Fibroblast of villous mesenchyme (primary cell): Measurements from ENCODE around the gene EYS. TPM values are rescaled to one million over a fixed set of nuclear protein-coding genes. Genes with fewer than 3 reads are reported as not detected.

Experiments used
- DNase-seq: peaks from one replicate; pipeline ENCODE4 v3.0.0-alpha.2; 2010; ENCODE audit warnings: low read depth
- H3K4me3 ChIP-seq: 2 replicates; pipeline ENCODE4 v1.5.1; 2011; ENCODE audit warnings: low read depth, mild to moderate bottlenecking, low read length
- total RNA-seq: library from RNA; depleted of rRNA; stranded (reverse); fragments of >200 nt; gene quantifications from 2 replicates; pipeline ENCODE4 v1.2.3, GENCODE V29; 2012
- TF ChIP-seq, protein P1 (sequence below): IDR thresholded peaks from 2 replicates; pipeline ENCODE4 v1.5.1; 2012; ENCODE audit warnings: low read depth, mild to moderate bottlenecking, low read length; ENCODE audit not compliant: insufficient read depth

EYS gene
- total RNA-seq, 1 donor, result under 0.01 TPM

GRCh38 chr6:64553249-64553786, 1153.7 kb downstream of the EYS start:
- no peak overlapping the region for H3K4me3 ChIP-seq
- DNase-seq, result no peak
- TF ChIP-seq, protein P1, sequence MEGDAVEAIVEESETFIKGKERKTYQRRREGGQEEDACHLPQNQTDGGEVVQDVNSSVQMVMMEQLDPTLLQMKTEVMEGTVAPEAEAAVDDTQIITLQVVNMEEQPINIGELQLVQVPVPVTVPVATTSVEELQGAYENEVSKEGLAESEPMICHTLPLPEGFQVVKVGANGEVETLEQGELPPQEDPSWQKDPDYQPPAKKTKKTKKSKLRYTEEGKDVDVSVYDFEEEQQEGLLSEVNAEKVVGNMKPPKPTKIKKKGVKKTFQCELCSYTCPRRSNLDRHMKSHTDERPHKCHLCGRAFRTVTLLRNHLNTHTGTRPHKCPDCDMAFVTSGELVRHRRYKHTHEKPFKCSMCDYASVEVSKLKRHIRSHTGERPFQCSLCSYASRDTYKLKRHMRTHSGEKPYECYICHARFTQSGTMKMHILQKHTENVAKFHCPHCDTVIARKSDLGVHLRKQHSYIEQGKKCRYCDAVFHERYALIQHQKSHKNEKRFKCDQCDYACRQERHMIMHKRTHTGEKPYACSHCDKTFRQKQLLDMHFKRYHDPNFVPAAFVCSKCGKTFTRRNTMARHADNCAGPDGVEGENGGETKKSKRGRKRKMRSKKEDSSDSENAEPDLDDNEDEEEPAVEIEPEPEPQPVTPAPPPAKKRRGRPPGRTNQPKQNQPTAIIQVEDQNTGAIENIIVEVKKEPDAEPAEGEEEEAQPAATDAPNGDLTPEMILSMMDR, result no peak

GRCh38 chr6:64547594-64548268, 1159.3 kb downstream of the EYS start:
- no peak for DNase-seq
- no peak overlapping the region for H3K4me3 ChIP-seq

GRCh38 chr6:64539917-64540316, 1167.1 kb downstream of the EYS start:
- TF ChIP-seq, protein P1, result no peak
- no peak overlapping the region for H3K4me3 ChIP-seq
- no peak for DNase-seq

More at GRCh38 chr6:64547594-64548268, 1159.3 kb downstream of the EYS start:
- TF ChIP-seq, protein P1, result no peak

DNA sequence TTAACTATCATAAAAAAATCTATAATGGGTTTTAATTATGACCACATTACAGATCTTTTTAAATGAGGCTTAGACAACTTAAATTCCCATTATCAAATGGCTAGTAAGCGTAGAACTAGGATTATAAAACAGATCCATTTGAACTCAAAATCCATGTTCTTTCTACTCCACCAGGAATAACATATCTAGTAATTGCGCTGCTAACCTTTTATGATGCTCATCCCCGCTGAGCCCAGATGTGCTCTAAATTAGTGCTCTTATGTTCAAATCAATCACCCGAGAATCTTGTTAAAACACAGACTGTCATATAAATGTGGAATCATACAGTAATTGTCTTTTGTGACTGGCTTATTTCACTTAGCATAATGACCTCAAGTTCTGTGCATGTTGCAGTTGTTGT, 1168.3 kb downstream of the EYS start:
- DNase-seq, result no peak

DNA sequence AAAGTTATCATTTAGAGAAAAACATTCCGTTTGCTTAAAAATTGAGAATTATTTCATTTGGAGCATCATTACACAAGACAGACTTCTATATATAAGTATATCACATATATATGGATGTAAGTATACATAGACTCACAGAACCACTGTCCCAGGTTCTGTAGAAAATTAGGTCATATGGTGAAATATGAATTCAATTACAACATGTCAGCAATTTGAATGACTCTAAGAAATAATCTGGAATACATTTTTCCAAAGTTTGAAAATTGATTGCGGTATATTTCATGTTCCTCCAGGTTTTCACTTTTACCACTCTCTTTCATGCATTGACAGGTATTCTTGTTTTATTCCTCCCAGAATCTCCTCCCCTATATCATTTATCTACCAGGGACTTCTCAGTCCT, 1179.1 kb downstream of the EYS start:
- no peak overlapping the region for H3K4me3 ChIP-seq
- no peak for DNase-seq
- TF ChIP-seq, protein P1, result no peak

More for the DNA sequence above, 1168.3 kb downstream of the EYS start:
- H3K4me3 ChIP-seq, result no peak overlapping the region
- TF ChIP-seq, protein P1, result no peak

GRCh38 chr6:64522859-64523258, 1184.2 kb downstream of the EYS start:
- no peak for DNase-seq
- TF ChIP-seq, protein P1, result no peak
- H3K4me3 ChIP-seq, result no peak overlapping the region
